HCT116 (cell line): ENCODE data around the gene CEP55.

Experiments used
- CBX3 ChIP-seq: IDR thresholded peaks from 2 replicates; pipeline ENCODE4 v1.6.1; 2012; ENCODE audit warnings: low read depth
- CEBPB ChIP-seq: IDR thresholded peaks from 2 replicates; pipeline ENCODE4 v1.6.1; 2012; ENCODE audit warnings: low read depth
- CTCF ChIP-seq, 3 experiments: fragments of 200-600 bp in 1 of 3; sonication (generic) in 1 of 3; IDR thresholded peaks in 2 of 3; conservative IDR thresholded peaks in 1 of 3; 2 replicates each; pipeline ENCODE4 v1.5.1; 2012 to 2017; ENCODE audit warnings: low read depth in 2 of 3, low read length in 2 of 3, antibody characterized with exemption in 1 of 3, borderline replicate concordance in 1 of 3, control low read depth in 1 of 3, mild to moderate bottlenecking in 1 of 3, mixed read lengths in 1 of 3, mixed run types in 1 of 3, moderate library complexity in 1 of 3; ENCODE audit not compliant: insufficient read depth in 1 of 3
- EZH2phosphoT487 ChIP-seq: fragments of 200-600 bp; IDR thresholded peaks from 2 replicates; pipeline ENCODE4 v1.6.1; 2018; ENCODE audit warnings: antibody characterized with exemption, borderline replicate concordance
- MAX ChIP-seq: IDR thresholded peaks from 2 replicates; pipeline ENCODE4 v1.6.1; 2012
- POLR2A ChIP-seq: IDR thresholded peaks from 2 replicates; pipeline ENCODE4 v1.7.0; 2011; ENCODE audit warnings: borderline replicate concordance; ENCODE audit not compliant: insufficient read depth, insufficient read length; ENCODE audit errors: extremely low read depth
- POLR2AphosphoS5 ChIP-seq: IDR thresholded peaks from 2 replicates; pipeline ENCODE4 v1.6.1; 2011; ENCODE audit warnings: mild to moderate bottlenecking, low read depth, low read length, moderate library complexity
- SP1 ChIP-seq: IDR thresholded peaks from 2 replicates; pipeline ENCODE4 v1.6.1; 2012; ENCODE audit warnings: low read depth

GRCh38 chr10:93464776-93465388 is 31.5 kb upstream of the CEP55 start:
- TF ChIP-seq CTCF (IDR thresholded peaks at IDR 0.05 in 2 of 3, conservative IDR thresholded peaks at IDR 0.05 in 1 of 3; ENCODE audit: borderline replicate concordance in 1 of 3, insufficient read depth in 1 of 3, low read depth in 2 of 3, low read length in 2 of 3) (no peak), CBX3 (no peak), MAX (no peak), POLR2AphosphoS5 (no peak; the same call in 1 of the 2 replicates), POLR2A (no peak), SP1 (no peak), EZH2phosphoT487 (no peak), CEBPB (no peak)
